GM12892 (cell line): ENCODE data around the gene TMEM14A.
"Not testable (repeated sequence)": the region's sequence is repeated elsewhere in the genome, so short reads cannot be mapped to it uniquely, and the experiment has no call there.

ENCODE experiments used
- DNase-seq: peaks from one replicate; pipeline ENCODE4 v3.0.0; 2011; ENCODE audit not compliant: insufficient read length
- FAIRE-seq: peaks from 2 replicates; lab custom pipeline; 2011; peaks lifted over from hg19 to GRCh38; lab: Jason Lieb, UNC
- POLR2A ChIP-seq: IDR thresholded peaks from 2 replicates; pipeline ENCODE4 v1.6.1; 2011; ENCODE audit warnings: low read depth, low read length, control low read depth
- POLR2AphosphoS5 ChIP-seq: IDR thresholded peaks from 2 replicates; pipeline ENCODE4 v1.6.1; 2011; ENCODE audit warnings: low read depth, low read length, control low read depth
- TAF1 ChIP-seq: IDR thresholded peaks from 2 replicates; pipeline ENCODE4 v1.6.1; 2011; ENCODE audit warnings: low read depth, mild to moderate bottlenecking, control low read depth, low read length, borderline replicate concordance

TMEM14A gene

DNA sequence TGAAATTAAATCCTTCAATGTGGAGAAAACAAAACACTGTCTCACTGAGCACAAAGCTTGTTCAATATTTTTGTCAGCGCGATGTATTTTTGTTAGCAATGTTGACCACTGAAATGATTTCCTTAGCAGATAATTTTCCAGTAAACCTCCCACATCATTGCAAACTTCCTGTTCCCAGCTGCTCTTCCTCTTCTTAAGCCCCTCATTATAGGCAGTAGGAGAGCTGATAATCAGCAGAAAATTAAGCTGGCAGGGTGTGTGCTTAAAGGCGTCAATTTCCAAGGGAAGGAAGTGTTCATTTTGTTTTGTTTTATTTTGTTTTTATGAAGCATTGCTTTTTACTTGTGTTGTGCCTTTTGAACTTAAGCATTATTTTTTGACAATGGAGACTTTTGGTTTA lies 29.1 kb upstream of the TMEM14A start:
- FAIRE-seq (no peak), DNase-seq (no peak)
- TF ChIP-seq TAF1 = no peak
- no peak for TF ChIP-seq POLR2A
- no peak for TF ChIP-seq POLR2AphosphoS5

GRCh38 chr6:52642368-52642767 lies 28.5 kb upstream of the TMEM14A start:
- no peak for TF ChIP-seq TAF1
- DNase-seq (no peak), FAIRE-seq (no peak)

GRCh38 chr6:52643158-52643557 lies 27.8 kb upstream of the TMEM14A start:
- FAIRE-seq (no peak), DNase-seq (no peak)
- no peak for TF ChIP-seq POLR2AphosphoS5
- TF ChIP-seq POLR2A = no peak
- no peak for TF ChIP-seq TAF1

DNA sequence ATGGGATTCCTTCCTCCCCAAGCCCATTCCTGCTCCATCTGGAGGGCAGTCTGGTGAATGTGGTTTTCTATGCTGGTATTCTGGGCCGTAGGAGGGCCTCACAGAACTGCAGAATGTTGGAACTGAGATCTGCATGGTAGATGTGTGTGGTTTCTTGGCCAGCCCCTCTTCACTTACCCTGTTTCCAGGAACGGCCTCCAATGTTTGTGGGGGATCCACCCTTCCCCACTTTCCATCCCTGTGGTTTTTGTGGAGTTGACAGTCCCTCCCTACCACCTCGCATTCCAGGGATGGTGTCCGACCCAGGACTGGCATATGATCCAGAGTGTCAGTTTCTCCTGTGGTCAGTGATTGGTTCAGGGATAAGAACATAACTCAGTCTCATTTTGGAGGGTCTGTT lies 26.7 kb upstream of the TMEM14A start:
- TF ChIP-seq TAF1 (no peak), POLR2AphosphoS5 (no peak), POLR2A (no peak)
- DNase-seq (no peak), FAIRE-seq (no peak)

DNA sequence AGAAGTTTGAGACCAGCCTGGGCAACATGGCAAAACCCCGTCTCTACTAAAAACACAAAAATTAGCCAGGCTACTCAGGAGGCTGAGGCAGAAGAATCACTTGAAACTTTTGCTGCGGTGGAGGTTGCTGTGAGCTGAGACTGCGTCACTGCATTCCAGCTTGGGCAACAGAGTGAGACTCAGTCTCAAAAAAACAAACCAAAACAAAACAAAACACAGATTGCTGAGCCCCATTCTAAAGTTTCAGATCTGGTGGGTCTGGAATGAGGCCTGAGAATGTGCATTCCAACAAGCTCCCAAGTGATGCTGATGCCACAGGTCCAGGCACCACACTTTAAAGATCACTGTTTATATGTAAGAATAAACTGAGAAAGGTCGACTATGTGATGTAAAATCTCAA lies 24.9 kb upstream of the TMEM14A start:
- no peak for DNase-seq
- no peak for FAIRE-seq

GRCh38 chr6:52647199-52647598 lies 23.7 kb upstream of the TMEM14A start:
- FAIRE-seq = no peak
- DNase-seq = no peak
- TF ChIP-seq TAF1 (no peak), POLR2A (no peak), POLR2AphosphoS5 (no peak)

More for the DNA sequence above, 24.9 kb upstream of the TMEM14A start:
- TF ChIP-seq TAF1 = no peak
- TF ChIP-seq POLR2A = no peak
- no peak for TF ChIP-seq POLR2AphosphoS5

- DNase-seq (no peak), FAIRE-seq (no peak)
- TF ChIP-seq POLR2AphosphoS5 (no peak), TAF1 (no peak)
Measured at GRCh38 chr6:52649536-52650160, 21.3 kb upstream of the TMEM14A start.

DNA sequence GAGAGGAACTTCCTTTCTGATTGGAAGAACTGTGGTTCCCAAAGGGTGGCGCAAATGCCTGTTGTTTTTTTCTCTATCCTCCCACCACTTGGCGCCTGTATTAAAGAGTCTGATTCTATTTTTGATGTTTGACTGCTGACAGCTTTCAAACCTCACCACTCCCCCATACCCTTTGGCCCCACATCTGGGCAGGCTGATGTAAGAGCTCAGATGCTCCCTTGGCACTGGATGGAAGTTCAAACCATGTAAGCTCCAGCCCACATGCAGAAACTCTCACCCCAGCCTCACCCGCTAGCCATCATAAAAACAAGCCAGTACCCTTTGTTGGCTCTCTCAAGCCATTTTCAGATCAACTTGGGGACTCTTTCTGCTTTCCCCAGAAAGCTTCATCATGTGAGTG lies 20.0 kb upstream of the TMEM14A start:
- DNase-seq (no peak), FAIRE-seq (no peak)
- TF ChIP-seq POLR2AphosphoS5 = no peak
- no peak for TF ChIP-seq TAF1
- no peak for TF ChIP-seq POLR2A

GRCh38 chr6:52653151-52653550 lies 17.8 kb upstream of the TMEM14A start:
- FAIRE-seq = no peak
- DNase-seq = no peak
- TF ChIP-seq TAF1 (no peak), POLR2AphosphoS5 (no peak), POLR2A (no peak)

- TF ChIP-seq POLR2A (no peak), POLR2AphosphoS5 (no peak), TAF1 (no peak)
- FAIRE-seq (no peak), DNase-seq (no peak)
Measured at GRCh38 chr6:52654007-52654406, 16.9 kb upstream of the TMEM14A start.

- DNase-seq (no peak), FAIRE-seq (no peak)
- no peak for TF ChIP-seq POLR2AphosphoS5
- TF ChIP-seq POLR2A = no peak
- no peak for TF ChIP-seq TAF1
Measured at GRCh38 chr6:52654592-52654991, 16.3 kb upstream of the TMEM14A start.

DNA sequence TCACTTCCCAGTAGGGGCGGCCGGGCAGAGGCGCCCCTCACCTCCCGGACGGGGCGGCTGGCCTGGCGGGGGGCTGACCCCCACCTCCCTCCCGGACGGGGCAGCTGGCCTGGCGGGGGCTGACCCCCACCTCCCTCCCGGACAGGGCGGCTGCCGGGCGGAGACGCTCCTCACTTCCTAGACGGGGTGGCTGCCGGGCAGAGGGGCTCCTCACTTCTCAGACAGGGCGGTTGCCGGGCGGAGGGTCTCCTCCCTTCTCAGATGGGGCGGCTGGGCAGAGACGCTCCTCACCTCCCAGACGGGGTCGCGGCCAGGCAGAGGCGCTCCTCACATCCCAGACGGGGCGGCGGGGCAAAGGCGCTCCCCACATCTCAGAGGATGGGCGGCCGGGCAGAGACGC lies 15.0 kb upstream of the TMEM14A start:
- DNase-seq, FAIRE-seq: not testable (repeated sequence)

- no peak for TF ChIP-seq TAF1
- no peak for TF ChIP-seq POLR2A
- TF ChIP-seq POLR2AphosphoS5 = no peak
- DNase-seq (no peak), FAIRE-seq (no peak)
Measured at GRCh38 chr6:52657870-52658269, 13.0 kb upstream of the TMEM14A start.
